Measurements from ENCODE around the gene GGA2.
A peak's percentile ranks its signal among the peaks of the same experiment; 100 is the strongest.

DNA sequence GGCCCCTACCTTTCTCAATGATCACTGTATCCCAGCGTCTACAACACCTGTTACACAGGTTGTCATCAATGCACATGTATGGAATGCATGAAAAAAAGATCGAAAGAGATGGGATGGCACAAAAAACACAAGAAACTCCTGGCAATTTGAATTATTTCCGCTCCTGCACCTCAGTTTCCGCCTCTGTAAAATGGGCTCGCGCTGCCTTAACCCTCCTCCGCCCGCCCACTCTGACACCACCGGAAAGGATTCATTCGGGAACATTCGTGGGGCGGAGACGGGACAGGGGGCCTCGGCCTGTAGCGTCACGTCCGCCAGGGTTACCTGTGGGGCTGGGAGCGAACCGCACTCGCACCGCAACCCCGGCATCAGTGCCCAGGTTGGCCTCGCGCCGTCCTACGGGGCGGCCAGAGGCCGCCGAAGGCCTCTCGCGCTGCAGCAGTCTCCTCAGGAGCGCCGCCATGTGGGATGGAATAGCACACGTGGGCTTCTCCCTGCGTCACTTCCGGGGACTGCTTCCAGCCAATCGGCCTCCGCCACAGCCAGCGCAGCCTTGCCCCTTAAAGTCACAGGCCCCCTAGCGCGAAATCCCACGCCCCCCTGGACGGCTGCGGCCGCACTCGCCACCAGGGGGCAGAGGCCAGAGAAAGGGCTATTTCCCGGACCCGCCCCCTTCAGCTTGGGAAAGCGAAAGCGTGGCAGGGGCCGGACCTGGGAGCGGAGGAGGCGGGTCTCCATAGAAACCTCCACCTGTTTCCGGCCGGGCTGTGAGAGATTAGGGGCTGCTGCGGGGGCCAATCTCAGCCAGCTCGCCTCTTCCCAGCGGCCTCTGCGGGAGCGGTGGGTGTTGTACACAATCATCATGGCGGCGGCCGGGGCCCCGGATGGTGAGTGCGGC, 46.8 kb upstream of the GGA2 start, which contains the start of the genes EARS2 and UBFD1:
- TF ChIP-seq, protein P1, sequence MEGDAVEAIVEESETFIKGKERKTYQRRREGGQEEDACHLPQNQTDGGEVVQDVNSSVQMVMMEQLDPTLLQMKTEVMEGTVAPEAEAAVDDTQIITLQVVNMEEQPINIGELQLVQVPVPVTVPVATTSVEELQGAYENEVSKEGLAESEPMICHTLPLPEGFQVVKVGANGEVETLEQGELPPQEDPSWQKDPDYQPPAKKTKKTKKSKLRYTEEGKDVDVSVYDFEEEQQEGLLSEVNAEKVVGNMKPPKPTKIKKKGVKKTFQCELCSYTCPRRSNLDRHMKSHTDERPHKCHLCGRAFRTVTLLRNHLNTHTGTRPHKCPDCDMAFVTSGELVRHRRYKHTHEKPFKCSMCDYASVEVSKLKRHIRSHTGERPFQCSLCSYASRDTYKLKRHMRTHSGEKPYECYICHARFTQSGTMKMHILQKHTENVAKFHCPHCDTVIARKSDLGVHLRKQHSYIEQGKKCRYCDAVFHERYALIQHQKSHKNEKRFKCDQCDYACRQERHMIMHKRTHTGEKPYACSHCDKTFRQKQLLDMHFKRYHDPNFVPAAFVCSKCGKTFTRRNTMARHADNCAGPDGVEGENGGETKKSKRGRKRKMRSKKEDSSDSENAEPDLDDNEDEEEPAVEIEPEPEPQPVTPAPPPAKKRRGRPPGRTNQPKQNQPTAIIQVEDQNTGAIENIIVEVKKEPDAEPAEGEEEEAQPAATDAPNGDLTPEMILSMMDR (conservative IDR thresholded peaks at IDR 0.05; ENCODE audit: low read depth, low read length), result peak; percentile 83
- TF ChIP-seq EZH2 (IDR thresholded peaks at IDR 0.05; ENCODE audit: borderline replicate concordance, low read depth, low read length, poor library complexity, severe bottlenecking), result no peak

Measured in A673 (cell line).